Activated CD4-positive, alpha-beta T cell treated with anti-CD3 and anti-CD28 coated beads for 48 hours (primary cell): ENCODE measurements around the gene GNAZ.
A peak's percentile ranks its signal among the peaks of the same experiment; 100 is the strongest.

Experiments
- DNase-seq: peaks from one replicate; pipeline ENCODE4 v3.0.0-alpha.2; 2020

The GNAZ gene

DNA sequence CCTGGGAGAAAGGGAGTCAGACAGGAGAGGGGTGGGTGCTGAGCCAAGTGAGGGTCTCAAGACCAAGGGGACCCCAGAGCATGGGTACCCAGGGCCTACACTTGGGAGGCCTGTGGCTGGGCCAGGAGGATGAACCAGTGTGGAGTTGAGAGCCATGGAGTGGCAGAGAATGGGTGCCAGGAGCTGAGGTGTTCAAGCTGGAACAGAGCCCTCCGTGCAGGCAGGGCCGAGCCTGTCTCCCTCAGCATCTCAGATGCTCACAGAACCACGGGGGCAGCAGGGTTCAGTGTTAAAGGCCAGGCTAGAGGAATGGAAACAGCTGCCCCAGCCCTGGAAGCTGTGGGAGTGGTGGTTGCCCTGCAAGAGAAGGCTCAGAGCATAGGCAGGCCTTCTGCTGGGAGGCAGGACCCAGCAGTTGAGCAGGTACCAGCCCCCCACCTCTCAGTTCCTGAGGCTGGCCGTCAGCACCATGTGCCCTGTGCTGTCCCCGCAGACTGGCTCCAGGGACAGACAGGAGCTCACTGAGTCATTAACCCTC, 39.2 kb downstream of the GNAZ start:
- DNase-seq = no peak

DNA sequence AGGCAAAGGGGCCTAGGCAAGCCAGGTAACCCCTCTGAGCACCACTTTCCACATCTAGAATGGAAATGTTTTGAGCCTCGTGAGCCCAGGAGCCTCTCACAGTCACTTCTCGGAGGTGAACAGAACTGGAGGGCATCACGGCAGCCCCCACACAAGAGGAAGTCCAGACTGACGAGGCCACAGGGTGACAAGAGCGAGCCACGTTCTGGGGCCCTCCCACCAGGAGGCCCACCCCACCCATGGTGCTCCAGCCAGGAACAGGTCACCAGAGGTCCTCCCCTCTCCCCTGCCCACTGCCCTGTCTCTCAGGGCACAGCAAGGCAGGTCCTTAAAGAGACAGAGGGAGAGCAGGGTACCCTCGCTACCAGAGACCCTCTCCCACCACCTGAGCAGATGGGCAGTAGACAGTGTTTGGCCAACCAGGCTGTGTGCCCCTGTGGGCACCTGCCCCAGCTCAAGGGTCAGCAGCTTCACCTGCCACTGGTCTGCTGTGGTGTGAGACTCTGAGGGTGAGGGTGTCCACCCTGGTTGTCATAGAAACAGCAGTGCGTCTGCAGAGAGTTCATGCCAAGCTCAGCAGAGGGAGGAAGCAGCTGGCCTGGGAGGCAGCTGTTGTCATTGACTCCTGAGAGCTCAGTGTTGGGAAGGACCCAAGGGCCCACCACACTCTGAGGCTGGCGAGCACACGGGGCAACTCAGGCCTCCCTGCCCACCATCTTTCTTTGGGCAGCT, 40.0 kb downstream of the GNAZ start:
- DNase-seq = no peak

DNA sequence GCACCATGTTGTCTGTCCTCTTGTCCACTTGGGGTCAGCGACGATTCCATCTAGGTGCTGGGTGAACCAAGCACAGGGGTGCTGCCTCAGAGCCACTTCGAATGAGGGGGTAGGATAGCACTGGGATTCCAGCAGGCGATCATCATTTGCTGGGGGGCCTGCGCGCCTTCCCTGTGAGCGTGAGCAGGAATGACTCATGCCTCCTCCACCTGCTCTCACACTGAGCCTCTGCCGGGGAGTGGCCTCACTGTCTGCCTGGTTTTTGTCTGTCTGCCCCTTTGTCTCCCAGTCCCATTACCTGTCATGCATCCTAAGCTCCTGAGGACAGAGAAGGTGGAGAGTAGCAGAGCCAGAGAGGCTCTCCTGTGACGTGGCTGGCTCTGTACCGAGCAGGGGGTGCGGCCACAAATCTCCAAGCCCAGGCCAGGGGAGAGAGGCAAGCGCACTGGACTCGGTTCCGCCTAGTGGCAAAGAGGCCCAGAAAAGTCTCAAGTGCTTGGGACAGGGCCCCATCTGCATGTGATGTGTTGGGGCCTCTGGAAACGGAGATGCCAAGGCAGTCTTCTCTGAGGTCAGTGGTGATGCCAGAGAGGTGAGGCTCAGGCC, 40.7 kb downstream of the GNAZ start:
- no peak for DNase-seq

DNA sequence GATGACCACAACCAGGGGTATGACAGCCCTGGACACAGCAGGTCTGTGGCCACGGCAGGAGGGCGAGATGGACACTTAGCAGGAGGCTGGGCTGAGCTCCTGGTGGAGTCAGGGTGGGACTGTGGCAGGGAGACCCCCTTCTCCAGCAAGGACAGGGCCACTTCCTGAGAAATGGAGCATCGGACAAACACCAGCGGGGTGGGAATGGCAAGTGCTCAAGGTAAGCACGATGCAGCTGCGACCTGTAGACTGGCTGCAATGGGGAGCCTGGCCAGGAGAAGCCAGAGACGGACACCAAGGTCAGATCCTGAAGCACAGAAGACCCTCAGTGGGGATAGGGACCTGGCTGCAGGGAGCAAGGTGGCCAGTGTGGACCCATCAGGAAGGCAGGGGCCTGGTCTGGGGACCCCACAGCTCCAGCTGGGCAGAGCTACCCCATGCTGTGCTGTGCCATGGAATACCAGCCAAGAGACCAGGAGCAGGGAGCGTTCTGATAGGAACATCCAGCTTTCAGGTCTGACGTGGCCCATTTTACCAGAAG, 42.2 kb downstream of the GNAZ start:
- no peak for DNase-seq

DNA sequence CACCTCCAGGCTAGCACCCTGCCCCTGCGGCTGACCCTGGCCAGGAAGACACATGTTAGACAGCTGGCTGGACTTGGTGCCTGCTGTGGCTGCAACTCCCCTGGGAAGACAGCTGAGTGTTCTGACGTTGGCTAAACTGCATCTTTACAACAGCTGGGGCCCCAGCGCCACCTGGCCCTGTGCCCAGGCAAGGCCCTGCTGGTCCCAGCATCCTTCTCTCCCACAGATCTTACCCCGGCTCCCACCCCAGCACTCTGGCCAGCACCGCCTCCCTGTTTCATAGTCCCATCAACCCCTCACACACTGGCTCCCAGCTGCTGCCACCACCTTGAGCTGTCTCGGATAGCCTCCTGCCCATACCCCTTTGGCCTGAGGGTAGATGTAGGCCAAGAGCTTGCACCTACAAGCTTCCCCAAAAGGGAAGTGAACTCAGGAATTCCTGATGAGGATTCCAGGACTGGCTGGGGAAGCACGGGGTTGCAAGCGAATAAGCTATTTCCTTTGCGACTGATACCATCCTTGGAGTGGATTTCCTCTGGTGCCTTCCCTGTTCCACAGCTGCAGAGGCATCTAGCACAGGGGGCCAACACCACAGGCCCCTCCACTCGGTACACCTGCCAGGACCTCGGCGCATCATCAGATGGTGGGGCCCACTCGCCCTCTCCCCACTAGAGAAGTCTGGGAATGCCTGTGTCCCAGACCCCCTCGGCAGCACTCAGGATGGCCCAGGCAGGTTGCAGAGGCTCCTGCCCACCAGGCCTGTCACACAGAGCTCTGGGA, 42.9 kb downstream of the GNAZ start:
- no peak for DNase-seq

DNA sequence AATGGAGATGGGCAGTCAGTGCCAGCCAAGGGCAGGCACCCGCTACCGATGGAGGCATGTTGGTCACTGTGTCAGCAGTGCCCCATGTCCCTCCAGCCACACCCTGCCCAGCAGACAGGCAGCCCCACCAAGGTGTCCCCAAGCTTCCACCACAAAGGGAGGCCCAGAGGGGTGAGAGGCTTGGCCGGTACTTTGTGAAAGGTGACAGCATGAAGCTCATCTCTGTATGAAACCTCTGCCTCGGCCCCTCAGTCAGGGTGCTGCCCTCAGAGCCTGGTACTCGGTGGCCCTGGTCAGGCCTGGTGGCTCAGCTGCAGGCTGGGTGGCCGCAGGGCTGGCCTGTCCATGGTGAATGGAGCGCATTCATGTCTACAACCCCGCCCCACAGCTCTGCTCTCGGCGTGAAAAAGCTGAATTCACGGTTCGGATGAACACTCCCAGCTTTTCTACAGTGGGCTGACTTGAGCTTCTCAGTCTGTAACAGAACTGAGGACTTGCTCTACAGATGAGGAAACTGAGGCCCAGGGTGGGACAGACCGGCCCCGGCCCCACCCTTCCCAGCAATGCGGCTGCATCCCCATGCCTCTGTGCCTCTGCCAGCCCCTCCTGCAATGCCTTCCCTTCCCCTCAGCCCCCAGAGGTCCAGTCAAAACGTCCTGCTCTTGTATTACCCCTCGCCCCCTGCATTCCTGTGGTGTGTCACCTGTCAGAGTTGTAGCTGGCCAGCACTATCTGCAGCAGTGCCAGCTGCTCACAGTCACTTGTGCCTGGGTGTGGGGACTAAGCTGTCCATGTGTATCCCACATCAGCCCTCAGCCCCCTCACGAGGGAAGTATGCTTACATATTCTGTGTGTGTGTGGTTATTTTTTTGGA, 43.8 kb downstream of the GNAZ start:
- DNase-seq = no peak

DNA sequence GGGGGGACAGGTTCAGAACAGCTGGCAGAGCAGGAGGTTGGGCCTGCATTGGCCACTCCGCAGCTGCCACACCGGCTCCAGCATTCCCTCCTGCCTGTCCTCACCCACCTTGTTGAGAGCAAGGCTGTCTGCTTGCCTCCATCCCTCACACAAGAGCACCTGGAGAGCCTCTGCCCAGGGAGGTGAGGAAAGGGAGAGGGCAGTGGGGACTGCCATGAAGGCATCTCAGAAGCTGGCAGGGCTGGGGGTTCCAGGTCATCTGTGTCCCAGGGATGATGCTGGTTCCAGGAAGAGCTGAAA, 44.4 kb downstream of the GNAZ start:
- DNase-seq = no peak

DNA sequence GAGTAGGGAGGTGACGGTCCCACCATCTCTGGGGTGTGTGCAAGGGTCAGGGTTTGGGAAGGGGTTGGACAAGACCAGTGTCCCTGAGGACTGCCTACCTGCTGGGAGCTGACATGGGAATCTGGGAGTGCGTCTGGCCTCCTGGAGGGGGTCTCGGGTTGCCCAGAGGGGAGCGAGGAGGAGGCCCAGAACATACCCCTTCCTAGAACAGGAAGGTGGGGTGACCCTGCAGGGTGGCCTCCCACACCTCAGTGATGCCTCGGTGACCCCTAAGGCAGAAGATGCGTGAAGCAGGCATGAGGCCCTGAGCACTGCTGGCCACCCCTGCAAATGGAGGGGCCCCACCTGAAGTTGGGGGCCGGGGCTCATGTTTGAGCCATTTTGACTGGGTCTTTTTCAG, 45.0 kb downstream of the GNAZ start:
- DNase-seq = no peak

DNA sequence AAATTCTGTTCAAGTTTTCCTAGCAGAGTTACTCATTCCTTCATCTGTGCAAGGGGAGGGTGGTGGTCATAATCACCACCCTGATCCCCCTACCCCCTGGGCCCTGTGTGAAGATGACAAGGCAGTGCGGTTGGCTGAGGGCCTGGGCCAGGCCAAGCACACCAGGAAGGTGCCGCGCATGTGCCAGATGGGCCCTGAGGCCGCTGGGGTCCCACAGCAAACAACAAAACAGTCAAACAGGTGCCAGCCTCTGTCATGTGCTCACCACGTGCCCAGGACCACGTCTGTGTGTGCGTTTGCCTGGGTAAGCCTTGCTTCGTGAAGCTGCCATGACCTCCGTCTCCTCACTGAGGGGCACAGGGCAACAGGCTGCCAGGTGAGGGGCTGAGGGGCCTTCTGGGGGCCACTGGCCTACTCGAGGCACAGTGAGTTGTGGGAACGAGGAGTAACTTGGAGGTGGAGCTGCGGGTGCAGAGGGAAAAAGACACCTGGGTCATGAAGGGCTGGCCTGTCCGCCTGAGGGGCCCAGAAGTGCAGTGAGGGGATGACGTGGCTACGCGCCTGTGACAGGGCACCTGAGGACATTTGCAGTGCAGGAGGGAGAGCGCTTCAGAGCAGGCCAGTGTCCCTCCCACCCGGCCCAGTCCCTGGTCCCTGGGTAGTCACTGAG, 45.6 kb downstream of the GNAZ start:
- no peak for DNase-seq

DNA sequence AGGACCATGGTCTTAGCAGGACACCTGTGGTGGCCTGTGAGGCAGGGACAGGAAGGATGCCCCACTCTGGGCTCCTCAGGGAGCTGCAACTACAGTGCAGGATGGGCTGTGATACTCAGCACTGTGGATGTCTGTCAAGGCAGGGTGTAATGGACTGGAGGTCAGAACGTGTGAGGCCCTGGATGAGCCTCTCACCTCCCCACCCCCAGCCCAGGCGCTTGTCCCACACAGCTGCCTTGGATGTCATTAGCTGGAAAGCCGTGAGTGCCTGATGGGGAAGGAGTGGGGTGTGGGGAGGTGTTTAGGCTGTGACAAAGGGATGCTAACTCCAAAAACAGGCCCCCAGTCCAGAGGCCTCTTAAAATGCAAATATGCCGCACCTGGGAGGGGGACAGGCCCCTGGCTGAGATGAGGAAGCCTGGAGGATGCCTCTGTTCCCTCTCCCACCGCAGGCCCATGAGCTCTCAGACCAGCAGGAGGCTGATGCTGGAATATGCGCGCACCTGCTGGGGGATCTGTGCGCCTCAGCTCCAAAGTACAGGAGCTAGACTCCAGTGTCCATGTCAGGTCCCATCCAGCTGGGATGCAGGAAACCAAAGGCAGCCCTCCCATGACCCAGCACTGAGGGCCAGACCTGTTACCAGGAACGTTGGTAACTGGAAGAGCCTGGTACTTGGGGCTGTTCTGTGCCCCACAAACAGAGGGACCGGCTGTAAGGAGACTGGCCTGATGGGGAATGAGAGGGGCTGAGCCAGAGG, 46.4 kb downstream of the GNAZ start:
- no peak for DNase-seq

DNA sequence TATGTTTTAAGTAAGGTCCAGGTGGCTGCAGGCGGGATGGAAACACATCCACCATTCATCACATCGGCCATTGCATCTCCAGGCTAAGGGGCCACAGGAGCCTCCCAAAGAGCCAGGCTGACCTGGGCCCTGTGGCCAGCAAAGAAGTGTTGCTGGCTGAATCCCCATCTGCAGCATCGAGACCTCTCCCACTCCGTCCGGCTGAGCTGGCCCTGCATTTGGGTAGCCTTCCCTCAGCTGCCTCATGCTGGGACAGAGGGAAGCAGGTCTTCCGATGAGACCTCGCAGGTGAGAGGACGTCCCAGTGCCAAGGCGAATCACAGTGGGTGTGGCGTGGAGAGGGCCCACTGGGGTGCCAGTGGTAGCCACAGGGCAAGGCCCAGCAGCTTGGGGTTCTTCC, 47.0 kb downstream of the GNAZ start:
- no peak for DNase-seq

DNA sequence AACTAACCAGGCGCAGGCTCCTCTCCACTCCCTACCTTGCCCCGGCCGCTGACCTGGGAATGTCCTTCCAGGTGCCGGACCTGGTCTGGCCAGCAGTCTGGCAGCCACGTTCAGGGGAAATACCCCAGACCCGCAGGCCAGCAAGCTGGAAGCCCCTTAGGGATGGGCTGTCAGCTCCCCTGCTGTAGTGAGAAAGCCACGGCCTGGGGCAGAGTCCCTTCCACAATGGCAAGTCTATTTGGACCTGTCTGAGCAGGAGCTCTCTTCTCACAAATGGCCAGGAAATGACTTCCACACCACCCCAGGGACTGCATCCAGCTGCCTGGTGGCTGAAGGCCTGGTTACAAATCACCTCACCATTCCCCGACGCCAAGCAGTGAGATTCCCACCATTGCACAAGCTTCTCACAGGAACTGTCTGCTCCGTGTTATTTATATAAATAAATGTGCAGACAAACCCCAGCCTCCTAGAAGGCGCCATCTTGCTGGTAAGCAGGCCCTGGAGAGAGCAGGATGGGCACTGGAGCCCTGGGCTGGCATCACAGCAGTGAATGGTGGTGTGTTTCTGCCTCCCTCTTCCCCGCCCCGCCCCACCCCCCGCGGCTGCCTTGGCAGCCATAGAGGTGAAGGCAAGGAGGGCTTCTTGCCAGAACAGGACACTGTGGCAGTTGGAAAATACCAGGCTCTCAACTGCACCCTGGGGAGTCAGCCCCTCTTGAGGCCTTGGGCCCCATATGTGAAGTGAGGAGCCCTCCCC, 47.8 kb downstream of the GNAZ start:
- DNase-seq = no peak

DNA sequence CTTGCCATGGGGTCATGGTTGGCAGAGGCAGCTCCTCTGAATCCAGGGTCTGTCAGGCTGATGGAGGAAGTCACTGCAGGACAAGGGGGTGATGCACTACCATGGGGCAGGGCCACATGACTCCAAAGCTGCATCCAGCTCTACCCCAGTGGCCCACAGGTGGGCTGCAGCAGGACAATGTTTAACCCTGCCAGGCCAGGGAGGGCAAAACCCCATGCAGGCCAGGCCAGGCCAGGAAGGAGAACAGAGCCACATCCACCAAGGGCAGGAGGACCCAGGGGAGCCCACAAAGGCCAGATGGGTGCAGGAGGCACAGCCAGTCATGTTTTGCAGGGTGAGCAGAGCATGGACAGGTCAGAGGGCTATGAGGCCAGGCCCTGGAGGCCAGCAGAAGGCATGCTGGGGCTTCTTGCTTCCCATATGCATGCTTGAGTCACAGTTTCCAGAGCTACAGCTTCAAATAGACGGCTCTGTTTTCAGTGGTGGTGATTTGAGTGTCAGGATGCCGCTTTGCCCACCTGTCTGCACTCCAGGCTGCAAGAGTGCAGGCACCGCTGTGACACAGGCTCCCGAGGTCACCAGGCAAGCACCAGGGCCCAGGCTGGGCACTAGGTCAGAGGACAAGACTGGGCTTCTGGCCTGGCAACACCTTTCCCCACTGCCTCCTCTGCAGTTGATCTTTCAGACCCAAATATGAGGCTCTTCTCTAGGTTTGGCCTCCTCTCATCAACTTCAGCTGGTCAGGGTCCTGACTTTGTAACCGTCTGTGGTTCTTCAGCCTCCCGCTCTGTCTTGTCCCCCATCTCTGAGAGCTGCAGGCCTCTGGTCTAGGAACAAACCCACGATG, 48.6 kb downstream of the GNAZ start:
- DNase-seq = no peak

DNA sequence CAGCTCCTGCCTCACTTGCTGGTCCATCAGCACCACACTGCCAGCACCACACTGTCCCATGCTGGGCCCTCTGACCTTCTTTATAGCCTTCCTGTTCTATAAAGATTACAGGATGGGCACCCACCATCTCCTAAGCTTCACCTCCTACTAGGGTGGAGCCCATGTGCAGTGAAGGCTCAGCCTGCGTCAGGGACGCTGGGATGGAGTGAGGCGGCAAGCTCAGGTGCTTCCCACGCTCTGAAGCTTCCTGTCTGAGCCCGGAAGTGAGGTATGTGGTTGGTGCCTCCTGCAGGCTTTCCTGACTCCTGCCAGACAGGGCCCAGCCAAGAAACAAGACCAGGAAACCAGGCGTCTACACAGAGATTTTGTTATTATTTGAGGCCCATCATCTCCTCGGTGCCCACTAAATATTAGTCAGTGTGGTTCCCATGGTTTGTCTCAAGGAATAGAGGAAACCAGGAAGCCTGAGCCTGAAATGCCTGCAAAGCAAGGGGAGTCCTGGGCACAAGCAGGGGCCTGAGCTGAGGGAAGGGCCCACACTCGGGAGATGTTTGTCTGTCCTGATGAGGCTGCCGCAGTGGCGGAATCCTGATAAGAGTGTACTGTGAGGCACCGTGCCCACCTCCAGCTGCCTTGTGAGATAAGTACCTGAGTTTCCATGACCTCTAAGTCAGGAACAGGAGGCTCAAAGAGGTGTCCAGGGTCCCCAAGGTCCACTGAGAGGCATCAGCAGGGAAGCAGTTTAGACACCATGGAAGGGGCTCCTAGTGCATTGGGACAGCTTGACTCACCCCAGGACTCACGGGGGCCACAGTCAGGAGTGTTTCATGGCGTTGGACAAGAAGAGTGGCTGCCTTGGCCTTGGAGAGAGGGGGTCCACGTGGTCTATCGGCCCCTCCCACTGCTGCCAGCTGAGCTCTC, 49.4 kb downstream of the GNAZ start:
- peak; percentile 72 for DNase-seq

DNA sequence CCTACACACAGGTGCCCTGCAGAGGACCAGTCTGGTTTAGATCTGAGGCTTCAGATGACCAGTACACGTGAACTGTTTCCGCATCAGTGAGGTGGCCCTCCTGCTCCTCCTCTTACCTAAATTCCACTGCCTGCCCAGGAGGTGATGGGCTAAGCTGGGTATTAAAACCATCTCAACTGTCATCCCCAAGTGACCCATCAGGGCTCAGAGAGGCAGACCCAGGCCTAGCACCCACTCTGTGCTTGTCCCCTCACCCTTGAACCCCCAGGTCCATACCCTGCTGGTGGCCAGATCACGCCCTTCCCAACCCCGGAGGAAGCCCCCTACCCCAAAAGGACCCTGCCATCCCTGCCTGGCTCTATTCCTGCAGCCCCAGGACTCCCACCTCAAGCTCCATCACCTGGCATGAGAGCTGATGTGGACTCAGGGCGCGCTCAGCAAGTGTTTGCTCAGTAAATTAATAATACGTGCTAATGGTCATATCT, 50.1 kb downstream of the GNAZ start:
- no peak for DNase-seq

DNA sequence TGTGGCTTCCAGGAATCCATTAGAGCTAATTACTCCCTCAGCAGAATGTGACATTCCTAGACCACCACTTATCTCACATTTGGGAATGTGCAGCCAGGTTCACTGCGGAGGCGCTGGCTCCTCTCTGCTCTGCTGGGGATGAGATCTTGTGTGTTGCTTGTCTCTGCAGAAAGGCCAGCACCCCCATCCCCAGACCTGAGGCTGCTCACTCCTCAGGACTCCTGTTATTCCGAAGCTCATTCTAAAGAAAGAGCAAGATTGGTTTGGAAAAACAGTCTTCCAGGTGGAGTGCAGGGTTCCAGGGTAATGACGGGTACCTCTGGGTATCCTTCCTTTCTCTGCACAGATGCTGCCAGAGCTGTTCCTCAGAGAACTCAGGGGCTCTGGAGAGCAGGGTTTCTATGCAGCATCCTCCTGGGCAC, 50.7 kb downstream of the GNAZ start:
- no peak for DNase-seq

DNA sequence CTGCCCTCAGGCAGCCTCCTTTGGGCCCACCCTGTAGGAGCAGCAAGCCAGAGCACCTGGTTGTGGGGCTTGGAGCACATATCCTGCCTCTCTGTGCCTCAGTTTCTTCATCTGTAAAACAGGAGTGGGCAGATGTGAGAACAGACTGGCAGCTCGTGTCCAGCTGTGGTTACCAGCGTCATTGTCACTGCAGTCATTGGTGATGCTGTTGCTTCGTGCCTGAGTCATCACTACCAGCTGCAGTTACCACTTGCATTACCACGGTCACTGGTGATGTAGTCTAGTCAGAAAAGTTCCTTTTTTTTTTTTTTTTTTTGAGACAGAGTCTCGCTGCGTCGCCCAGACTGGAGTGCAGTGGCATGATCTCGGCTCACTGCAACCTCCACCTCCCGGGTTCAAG, 51.1 kb downstream of the GNAZ start:
- no peak for DNase-seq

DNA sequence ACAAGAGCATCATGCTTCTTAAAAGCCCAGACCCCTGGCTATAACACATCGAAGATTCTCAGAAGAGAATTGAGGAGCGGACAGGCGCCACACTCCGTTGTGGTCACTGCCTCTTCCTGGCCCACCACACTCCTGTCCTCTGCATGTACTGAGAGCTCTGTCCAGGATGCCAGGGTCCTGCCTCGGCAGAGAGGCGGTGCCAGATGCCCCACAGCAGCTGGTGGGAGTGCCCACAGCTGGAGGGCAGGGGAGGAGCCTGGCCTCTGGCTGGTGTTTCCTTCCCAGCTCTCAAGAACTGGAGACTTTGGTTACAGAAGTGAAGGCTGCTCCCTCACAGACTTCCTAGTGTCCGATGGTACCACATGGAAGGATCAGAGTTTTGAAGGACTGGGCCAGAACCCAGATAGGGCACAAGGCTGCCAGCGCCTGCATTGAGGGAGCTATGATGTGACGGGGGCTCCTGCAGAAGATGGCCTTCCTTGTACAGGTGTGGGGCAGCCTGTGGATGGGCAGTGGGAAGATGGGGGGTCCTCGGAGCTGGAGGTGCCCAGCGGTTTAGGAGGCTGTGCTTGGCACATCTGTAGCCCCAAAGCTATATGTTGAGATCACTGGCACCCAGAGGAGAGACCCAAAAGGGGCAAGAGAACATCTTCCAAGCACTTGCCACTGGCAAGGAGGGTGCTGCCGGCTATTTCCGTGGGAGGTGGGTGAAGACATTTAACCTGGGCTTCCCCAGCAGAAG, 52.1 kb downstream of the GNAZ start:
- no peak for DNase-seq
